ENCODE data around the gene IL1F10.

The IL1F10 gene

DNA sequence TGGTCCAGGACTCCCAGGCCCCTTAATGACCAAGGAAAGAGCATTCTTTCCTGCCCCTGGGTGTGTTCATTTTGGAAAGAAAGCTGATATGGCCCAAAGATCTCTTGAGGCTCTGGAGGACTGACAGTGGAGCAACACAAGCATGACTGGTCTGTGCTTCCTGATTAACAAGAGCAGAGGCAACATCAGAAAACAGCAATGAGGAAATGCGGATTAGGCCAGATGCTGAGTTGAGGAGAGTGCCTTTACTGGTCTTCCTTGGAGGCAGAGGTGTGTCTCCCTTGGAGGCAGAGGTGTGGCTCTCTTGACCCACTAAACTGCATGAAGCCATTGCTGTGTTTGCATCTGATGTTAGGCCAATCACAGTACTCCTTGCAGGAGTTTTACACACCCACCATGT, 35.0 kb upstream of the IL1F10 start:
- no peak for DNase-seq (ENCODE audit: low read depth)
- no peak for TF ChIP-seq CTCF (conservative IDR thresholded peaks at IDR 0.05; ENCODE audit: low read length)
- H3K4me3 ChIP-seq (ENCODE audit: low read length), result no peak overlapping the region

- TF ChIP-seq CTCF (conservative IDR thresholded peaks at IDR 0.05; ENCODE audit: low read length), result no peak
- H3K4me3 ChIP-seq (ENCODE audit: low read length), result no peak overlapping the region
- no peak for DNase-seq (ENCODE audit: low read depth)
These were observed 33.8 kb upstream of the IL1F10 start for GRCh38 chr2:113034016-113034415.

DNA sequence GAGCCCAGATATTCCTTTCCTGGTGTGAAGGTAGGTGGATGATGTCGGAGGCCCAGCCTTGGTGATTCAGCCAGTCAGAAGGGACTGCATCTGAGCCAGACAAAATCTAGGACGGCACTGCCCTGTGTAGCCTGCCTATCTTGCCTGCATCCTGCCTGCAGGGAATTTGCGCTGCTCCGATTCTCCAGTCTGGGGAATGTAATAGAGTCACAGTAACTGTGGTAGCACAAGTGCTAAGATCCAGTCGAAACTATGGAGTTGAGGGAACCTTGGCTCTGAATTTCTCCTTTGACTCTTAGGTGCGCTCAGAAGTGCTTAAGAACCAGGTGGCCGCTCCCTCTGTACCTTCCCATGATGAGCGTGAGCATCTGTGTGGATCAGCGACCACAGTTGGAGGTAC, 31.0 kb upstream of the IL1F10 start:
- H3K4me3 ChIP-seq (ENCODE audit: low read length), result no peak overlapping the region
- TF ChIP-seq CTCF (conservative IDR thresholded peaks at IDR 0.05; ENCODE audit: low read length), result no peak
- no peak for DNase-seq (ENCODE audit: low read depth)

DNA sequence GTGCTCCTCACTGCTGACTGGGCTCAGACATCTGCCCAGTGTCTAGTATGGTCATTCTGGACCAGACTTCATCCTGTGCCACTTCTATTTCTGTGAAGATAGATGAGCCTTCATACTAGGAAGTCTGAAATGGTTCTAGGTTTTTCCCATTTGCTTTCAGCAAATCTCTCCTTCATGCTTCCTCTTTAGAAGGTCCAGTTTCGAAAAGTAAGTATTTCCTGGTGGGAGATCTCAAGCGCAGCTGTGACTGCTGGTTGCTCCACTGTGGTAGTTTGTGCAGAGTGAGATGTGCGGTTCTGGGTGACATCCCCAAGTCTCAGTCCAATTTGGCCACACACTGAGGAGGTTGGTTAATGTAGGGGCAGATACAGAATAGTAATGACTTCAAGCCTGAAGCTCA, 29.5 kb upstream of the IL1F10 start:
- no peak for DNase-seq (ENCODE audit: low read depth)
- TF ChIP-seq CTCF (conservative IDR thresholded peaks at IDR 0.05; ENCODE audit: low read length), result no peak
- H3K4me3 ChIP-seq (ENCODE audit: low read length), result no peak overlapping the region

DNA sequence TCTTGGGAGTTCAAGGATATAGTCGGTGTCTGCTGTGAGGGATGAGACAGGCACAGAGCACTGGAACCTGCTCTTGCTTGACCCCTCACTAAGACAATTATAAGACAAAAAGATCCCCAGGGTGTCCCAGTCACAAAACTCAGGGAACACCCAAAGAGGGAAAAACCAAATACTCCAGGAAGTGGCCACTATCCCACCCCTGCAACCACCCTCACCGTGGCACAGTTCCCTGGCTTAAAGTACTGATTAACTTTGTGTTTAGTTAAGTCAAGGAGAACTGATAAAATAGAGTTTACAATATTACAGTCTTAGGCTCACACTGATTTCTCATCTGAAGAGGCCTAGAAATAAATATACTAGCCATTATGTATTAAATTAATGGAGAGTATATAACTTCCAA, 28.6 kb upstream of the IL1F10 start:
- no peak overlapping the region for H3K4me3 ChIP-seq (ENCODE audit: low read length)
- DNase-seq (ENCODE audit: low read depth), result no peak

DNA sequence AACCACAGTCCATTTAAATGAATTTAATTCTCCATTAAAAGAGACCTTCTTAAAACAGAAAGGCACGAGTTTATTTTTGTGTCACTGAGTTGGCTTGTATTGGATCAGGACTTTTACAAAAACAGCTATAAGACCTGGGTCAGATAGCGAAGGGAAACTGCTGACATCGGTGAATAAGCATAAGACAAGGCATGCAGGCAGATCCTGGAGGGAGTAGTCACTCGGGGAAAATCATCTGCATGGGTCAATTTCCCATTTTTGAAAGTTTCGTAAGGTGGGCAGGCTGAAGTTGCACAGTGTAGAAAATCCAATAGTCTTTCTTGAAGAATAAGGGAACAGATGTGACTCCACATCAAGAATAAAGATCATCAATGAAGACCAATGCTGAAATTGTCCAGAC, 28.1 kb upstream of the IL1F10 start:
- TF ChIP-seq CTCF (conservative IDR thresholded peaks at IDR 0.05; ENCODE audit: low read length), result no peak
- no peak overlapping the region for H3K4me3 ChIP-seq (ENCODE audit: low read length)
- DNase-seq (ENCODE audit: low read depth), result no peak

More for the DNA sequence above, 28.6 kb upstream of the IL1F10 start:
- TF ChIP-seq CTCF (conservative IDR thresholded peaks at IDR 0.05; ENCODE audit: low read length), result no peak

DNA sequence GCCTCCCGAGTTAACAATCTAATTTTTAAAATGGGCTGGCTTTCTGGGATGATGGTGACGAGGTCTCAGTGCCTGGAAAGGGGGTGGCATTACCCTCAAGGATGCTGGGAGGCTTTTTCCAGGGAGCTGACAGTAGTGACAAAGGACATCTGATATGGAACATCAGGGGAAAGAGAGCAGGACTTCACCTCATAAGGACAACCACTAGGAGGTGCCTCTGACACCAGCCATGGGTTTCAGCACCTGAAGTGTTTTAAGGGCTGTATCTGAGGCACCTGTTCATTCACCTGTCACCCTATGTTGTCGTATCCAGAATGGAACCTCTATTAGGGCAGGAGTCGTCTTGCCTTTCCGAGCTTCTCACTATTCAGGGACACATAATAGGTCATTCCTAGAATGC, 25.9 kb upstream of the IL1F10 start:
- no peak for DNase-seq (ENCODE audit: low read depth)
- H3K4me3 ChIP-seq (ENCODE audit: low read length), result no peak overlapping the region
- no peak for TF ChIP-seq CTCF (conservative IDR thresholded peaks at IDR 0.05; ENCODE audit: low read length)

All from AG10803 (cell line).